NCI-H69 (cell line): ENCODE measurements around the gene REN.

Source experiments
- DNase-seq: peaks from one replicate; lab custom pipeline; 2025; lab: John Stamatoyannopoulos, UW

Gene REN

DNA sequence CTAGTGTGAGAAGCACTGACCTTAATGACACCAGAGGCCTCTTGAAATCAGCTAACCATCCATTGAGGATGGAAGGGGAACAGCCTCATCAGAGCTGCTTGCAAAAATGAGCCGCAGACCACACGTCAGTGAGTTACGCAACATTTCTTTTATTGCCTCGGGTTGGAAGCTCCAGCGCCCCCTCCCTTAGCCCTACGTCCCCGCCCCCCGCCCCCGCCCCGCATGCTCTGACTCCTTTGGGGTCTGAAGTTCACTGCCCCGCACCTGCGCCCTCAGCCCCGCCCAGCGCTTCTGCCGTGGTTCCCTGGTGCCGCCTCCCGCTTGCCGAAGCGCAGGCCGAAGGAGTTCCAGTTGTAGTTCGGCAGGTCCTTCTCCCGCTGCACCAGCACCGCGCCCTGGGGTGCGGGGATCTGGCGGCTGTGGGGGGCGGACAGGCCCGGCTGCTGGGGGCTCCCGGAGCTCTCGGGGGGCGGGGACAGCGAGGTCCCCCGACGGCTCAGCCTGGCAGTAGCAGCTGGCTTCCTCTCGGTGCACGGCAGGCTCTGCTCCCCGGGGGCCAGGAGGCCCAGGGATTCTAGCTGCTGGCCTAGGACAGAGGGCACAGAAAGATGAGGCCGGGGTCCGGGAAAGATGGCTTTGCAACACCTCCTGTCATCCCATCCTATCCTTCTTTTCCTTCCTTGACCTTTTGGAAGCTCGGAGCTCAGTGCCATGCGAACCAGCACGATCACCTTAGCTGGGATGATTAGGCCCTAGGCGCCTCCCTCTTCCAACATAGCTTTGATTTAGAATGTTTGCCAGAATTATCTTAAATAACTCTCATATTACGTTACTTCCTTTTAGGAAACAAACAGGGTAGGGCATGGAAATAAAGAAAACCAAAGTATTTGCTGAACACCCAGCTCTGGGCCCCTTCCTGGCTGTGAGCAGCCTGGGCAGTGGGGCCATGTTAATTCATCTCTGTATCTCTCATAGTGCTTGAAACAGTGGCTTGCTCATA, 24.4 kb upstream of the REN start:
- DNase-seq, result peak; percentile 58

DNA sequence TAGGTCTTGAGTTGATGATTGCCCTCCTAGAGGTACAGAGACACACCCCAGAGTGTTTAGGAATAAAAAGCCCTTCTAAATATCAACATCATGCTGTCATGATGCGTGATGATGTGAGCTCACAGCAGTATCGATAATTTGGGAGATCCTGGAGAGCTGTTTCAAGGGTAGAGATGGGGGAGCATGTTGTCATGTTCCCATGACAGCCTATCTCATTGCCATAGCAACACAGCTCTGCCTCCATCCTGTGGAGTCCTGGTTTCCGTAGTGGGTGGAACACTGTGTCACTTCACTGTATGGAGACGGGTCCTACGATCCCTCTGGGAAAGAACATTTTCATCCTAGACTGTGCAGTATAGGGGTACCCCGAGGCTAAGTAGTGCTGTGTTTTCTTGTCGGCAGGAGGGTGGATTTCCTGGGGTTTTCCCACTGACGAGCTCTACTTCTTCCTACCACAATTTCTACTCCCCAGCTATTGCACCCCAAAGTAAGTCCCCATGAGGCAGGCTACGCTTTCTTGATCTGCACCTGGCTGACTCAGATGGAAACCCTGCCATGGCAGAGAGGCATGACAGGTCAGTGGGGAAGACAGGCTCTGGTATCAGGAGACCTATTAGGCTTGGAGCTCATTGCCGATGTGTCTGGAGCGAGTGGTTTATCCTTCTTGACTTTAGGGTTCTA, 23.0 kb upstream of the REN start:
- no peak for DNase-seq

DNA sequence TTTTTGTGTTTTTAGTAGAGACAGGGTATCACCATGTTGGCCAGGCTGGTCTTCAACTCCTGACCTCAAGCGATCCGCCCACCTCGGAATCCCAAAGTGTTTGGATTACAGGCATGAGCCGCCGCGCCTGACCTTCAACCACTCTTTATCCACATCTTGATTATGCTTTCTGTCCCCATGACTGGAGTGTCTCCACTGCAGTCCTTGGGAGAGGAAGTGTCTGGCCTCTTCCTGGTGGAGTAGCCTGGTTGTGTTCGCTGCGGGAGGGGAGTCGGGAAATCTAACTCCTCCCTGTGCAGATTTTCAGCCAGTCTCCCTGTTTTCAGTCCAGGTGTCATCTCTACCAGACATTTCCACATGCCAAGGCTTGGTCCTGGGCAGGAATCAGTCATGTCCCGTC, 20.5 kb upstream of the REN start:
- DNase-seq, result no peak

DNA sequence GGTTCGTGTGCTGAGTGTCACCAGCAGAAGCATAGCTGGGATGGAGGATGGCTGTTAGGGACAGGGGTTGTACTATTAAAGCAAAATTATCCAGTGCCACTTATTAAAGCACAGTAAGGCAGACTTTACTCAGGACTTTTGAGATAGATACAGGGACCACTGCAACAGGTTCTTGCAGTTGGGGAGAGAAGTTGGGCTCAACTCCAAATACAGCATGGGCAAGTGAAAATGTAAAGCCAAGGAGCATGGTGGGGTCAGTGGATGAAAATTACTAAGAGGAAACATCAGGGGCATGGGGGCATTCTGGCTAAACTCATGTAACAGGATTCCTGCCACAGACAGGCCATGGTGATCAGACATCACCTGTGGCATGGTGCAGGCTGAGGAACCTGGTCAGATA, 15.0 kb upstream of the REN start:
- DNase-seq, result no peak

DNA sequence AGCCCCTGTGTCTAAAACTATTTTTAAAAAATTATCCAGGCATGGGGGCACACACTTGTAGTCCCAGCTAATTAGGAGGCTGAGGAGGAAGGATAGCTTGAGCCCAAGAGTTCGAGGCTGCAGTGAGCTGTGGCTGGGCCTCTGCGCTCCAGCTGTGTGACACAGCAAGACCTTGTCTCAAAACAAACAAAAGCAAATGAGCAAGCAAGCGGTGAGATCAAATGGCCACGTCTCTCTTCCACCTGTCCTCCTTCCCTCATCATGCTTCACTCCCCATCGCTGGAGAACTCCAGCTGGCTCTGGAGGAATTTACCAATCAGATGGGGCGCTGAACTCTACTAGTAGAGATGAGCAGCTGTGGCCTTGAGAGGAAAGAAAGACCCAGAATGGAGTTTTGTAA, 14.0 kb upstream of the REN start:
- peak; percentile 13 for DNase-seq

DNA sequence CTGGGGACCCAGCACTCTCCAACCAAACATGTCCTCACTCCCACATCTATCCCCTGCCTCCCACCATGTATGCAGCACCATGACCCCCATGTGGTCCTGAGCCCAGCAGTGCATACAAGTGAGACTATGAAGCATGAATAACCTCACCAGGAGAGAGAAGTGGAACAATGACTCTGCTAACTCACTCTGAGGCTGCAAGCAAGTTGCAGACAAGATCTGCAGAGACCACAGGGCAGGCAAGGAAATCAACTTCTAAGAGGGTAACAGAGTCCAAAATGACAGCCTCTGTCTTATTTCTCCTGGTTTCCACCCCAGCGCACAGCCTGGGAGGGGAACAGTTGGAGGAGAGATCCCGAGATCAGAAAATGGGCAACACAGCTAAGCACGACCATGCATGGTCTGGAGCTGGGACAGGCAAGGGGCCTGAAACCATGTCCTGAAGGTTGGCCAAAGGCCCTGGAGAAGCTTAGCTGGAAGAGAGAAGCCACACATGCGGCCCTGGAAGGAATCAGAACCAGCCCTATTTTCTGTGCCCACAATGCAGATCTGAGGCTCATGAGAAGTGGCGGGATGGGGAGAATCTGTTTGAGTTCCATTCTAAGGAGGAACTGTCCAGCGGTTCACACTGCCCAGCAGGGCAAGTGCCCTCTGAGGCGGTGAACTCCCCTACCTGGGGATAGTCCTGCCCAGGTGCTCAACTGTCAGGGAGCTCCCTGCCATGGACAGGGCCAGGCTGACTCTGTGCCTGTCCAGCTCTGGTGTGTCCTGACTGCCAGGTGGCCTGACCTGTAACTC, 12.5 kb upstream of the REN start:
- no peak for DNase-seq

DNA sequence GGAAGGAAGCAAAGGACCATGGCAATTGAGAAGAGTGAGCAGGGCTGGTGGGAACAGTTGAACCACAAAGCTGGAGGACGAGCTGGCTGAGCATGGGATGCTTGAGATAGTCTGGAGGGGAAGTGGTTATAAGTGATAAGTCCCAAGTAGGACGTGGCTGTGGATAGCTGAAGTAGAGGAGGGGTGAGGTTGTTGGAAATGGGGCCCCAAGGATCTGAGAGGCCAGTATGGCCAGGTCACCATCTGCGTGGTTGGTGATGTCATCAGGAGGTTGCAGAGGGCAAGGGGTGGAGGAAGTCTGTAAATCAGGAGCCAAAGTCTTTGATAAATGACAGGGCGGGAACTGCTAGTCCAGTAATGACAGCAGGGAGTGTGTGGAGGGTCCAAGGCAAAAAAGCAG, 11.0 kb upstream of the REN start:
- DNase-seq, result no peak

DNA sequence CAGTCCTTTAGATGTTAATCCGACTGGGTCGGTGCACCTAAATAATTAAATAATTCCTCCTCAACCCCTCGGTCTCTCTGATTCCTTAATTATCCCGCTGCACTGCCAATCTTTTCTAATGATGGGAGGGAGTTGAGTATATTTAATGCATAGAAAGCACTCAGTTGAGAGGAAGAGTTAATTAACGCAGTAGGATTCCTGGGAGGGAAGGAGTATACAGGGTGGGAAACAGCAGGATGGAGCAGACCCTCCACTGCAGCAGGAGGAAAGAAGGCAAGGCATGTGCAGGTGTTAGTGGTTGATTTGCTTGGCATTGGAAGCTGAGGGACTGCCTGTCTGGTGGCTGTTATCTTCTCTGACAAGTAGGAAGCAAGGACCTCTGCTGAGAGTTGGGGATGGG, 9.9 kb upstream of the REN start:
- peak; percentile 41 for DNase-seq

DNA sequence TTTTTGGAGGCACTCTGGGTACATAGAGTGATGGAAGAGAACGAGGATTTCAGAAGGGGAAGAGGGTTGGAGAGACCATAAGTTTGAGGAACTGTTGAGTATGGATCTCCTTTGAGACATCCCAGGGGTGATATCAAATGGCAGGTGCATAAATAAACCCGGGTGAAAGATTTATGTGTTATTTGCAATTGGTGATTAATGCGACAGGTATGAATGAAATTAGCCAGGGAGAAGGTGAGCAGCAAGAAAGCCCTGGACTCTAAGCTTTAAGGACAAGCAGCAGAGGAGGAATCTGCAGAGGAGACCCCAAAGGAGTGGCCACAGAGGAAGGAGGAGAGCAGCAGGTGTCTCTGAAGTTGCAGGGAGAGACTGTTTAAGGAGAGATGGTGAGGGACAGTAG, 8.8 kb upstream of the REN start:
- no peak for DNase-seq

DNA sequence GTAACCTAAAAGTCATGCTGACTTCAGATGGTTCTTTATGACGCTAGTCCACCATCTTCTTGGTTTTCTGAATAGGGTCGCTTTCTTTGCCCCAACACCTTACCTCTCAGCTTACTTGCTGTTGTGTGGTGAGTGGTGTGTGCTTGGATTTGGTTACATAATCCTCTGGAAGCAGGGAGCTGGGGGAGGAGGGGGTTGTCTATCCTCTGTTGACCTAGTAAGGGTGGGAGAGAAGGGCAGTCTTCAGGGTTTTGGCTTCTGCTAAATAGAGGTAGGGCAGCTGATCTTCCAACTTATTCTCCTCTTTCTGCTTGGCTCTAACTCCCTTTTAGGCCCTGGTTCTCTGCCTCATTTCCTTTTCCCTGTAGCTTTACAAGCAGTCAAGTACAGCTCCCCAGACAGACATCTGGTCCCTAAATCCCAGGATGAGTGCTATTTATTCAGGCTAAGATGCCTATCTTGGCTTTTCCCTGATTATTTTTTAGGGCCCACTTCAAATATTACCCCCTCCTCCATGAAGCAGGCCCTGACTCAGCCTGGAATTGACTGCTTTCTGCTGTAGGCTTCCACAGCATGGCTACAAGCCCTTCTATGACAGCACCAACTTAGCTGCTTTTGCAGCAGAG, 6.4 kb upstream of the REN start:
- DNase-seq, result no peak

DNA sequence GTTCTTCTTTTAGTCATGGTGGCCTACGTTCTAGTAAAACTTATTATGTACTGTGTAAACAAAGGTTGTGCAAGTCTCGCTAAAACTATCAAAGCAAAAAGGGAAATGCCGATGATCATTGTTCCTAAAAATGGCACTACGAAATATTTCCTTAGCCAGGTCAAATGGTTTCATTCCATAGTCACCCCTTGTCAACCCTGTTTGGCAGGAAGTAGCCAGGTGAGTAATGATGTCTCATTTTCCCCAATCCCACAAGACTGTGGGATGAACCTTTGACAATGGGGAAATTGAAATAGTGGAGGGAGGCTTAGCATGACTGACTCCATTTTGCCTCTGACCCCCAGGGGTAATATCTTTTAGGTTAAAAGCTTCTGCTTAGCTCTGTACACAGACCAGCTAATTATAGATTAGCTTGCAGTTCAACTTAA, 5.6 kb upstream of the REN start:
- DNase-seq, result no peak

DNA sequence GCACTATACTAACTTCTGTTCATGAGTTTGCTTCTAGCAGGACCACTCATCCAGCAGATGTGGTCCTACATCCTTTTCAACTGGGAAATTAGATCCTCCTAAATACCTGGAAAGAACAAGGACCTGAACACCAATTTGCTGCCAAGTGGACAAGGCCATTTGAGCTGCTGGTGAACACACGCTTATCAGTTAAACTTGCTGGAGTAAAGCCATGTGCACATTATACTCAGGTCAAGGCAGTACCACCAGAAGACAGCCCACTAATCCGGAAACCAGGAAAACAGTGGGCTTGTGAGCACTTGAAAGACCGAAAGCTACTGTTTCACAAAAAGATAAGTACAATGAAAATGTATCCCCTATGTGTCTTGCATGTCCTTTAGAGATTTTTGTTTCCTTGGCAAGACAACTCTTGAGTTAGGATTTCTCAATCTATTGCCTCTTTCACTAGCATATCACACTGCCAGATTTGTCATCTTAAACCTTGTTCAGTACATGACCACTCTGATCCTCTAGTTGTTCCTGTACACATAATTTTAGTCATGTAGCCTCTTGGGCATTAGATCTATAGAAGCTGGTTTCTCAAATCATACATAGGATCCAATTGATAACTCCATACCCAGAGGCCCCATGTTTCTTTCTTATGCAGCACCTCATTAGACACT, 4.5 kb upstream of the REN start:
- DNase-seq, result no peak

DNA sequence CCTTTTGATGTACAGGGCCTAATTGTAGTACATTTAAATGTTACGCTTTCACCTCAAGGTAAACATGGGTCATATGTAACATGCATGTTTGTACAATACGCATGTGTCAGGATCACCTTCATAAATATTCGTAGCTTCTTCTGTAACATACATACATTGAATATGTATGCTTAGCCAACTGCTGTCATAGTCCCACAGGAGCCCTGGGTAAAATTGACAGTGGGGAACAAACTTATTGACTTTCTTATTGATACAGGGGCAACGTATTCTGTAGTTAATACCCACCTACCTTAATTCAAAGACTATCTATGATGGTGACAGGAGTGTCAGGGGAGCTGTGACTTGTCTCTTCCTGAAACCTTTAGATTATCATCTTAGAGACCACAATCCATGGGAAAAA, 3.7 kb upstream of the REN start:
- no peak for DNase-seq

DNA sequence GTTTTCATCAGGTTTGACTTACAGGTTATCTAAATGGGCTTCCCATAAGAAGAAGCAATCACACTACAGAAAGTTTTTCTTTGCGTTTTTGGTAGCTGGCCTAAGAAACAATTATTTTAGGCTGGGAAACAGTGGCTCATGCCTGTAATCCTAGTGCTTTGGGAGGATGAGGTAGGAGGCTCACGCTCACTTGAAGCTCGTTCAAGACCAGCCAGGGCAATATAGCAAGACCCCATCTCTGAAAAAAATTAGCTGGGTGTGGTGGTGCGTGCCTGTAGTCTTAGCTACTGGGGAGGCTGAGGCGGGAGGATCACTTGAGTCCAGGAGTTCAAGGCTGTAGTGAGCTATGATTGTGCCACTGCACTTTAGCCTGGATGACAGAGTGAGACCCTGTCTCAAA, 1.6 kb upstream of the REN start:
- DNase-seq, result no peak

DNA sequence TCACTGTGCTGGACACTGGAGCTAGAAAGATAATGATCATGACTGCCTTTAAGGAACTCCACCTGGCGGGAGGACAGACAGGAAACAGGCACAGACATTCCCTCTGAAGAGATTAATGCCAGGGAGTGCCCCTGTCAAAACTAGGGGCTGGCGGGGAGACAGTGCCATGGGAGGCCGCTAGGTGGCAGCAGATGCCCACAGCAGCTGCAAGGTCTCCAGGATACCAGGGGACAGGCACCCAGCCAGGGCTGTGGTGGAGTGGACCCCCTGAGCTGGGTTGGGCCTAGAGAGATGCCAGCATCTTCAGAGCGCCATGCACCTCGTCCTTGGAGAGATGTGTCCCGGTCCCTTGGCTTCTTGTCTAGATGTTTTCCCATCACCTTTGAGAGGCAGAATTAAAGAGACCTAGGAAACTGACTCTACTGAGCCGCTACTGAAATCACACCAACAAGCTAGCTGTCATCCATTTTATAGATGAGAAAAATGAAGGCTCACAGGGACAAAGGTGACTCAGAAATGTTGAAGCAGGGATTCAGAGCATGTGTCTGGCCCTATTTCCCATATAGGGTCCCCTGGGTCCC, 3.6 kb downstream of the REN start:
- peak; percentile 88 for DNase-seq

DNA sequence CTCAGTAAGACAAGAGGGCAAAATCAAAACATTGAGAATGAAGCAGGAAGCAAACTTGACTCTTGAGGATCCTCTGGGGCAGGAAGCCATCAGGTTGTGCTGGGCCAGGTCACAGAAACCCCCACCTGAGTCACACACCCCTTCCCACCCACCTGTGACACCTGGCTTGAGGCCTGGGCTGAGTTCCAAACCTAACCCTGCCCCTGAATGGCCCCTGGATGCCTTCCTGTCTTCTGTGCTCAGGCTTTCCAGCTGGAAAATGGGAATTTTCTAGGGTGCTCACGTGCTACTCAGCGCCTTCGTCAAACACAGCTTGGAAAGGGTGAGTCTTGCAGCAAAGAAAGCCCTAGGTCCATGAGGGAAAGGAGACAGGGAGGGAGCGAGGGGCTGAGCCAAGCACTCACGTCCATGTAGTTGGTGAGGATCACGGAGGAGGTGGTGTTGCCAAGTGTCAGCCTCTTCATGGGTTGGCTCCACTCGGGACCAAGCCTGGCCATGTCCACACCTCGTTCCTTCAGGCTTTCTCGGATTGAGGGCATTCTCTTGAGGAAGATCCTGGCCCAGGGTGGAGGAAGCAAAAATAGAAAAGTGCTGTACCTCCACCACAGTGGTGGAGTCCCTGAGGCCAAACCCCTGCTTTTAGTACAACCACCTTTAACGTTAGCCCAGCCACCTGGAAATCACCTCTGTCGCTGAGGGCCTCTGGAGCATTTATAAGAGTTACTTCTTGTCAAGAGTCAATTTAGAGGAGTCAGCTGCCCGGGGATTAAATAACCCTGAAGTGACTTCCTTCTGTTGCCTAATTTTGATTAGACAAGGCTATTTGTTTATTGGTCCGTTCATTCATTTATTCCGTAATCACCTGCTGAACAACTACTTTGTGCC, 4.3 kb downstream of the REN start:
- no peak for DNase-seq

DNA sequence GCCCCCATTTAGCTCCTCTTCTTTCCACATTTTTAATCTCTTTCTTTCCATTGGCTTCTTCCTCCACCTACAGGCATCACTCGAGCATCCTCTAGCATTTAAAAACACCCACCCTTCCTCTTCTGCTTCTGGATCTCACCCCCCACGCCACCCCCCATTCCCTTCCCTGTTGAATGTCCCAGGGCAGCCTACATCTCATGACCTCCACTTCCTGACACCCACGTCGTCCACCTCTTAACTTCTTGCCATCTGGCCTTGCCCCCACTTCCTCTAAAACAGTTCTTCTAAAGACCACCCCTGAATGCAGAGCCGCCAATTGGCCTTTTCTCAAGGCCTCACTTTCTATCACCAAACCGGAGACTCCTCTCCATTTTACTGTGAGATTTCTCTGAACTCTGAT, 8.2 kb downstream of the REN start:
- no peak for DNase-seq

DNA sequence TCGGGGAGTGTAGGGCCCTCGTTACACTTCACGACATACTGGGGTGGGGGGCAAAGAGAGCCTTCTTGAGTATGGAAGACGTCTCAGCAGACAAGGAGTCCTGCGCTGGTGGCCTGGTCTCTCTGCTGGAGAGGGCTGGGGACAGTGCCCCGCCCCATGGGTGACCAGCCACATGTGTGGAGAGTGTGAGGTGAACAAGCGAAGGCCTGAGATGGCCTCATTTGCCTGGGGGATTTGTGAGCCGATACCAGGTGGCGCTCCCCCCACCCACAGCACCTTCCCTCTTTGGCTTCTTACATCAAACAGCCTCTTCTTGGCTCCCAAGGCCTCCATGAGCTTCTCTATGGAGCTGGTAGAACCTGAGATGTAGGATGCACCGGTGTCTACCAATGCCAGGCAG, 10.3 kb downstream of the REN start:
- no peak for DNase-seq

DNA sequence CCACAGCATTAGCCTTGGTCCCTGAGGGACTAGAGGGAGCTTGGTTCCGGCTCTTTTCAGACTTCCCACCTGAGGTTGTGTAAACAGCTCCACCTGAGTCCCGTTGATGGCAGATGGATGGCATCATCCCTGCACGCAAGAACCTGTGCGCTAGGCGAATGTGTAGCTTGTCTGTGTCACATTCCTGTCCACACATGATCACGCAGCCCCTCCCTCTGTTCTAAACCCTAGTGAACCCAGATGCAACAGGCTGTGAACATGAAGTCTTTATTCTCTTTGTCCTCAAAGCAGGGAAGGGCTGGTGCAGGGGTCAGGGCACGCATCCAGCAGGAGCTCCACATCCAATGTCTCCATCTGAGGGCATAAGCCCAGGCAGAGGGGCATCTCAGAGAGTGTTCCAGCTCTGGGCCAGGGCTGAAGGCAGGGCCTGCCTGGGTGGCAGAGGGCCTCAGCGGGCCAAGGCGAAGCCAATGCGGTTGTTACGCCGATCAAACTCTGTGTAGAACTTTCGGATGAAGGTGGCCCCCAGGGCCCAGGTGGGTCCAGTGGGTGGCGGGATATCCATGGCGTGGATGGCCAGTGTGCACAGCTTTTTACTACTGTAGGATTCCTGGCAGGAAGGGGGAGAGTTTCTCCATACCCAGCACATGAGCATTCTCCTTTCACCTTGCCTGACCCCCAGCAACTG, 11.4 kb downstream of the REN start:
- peak; percentile 76 for DNase-seq

DNA sequence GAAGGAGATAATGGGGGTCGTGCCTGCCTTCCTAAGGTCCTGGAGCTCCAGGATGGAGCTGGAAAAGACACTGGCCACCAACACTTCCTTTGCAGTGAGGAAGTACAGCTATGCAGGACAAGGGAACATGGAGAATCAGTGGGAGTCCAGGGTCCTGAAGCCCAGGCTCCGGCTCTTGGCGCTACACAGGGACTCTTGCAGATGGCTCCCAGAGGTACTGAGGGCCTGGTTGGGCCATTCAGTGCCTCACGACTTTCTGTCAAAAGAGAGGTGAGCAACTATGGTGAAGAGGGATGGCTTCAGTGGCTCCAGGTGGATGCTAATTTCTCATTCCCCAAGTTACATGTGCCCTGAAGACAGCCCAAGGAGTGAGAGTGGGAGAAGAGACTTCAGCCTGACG, 12.5 kb downstream of the REN start:
- DNase-seq, result no peak
